ENCODE results near the gene PRKCH. TPM values are rescaled to one million over a fixed set of nuclear protein-coding genes. Genes with fewer than 3 reads are reported as not detected.

The PRKCH gene
- total RNA-seq, 1 experiment from 2014 or later = 5.2 TPM

GRCh38 chr14:61444215-61444768 lies 122.9 kb downstream of the PRKCH start:
- Histone ChIP-seq H3T11ph (ENCODE audit: low read length) (no peak overlapping the region), H3K23me2 (ENCODE audit: insufficient read length, low read depth, low read length, poor library complexity, severe bottlenecking) (no peaks in the 10 kb centered on the region), H2BK20ac (ENCODE audit: low read depth, low read length, poor library complexity, severe bottlenecking) (no peak overlapping the region), H3K4me2 (ENCODE audit: insufficient read depth, insufficient read length, low read length) (no peak overlapping the region), H3K9ac (ENCODE audit: extremely low read depth, insufficient read length, low read length) (no peak overlapping the region), H4K20me1 (ENCODE audit: control insufficient read depth, insufficient read depth, insufficient read length) (no peaks in the 10 kb centered on the region), H4K91ac (ENCODE audit: insufficient read length, low read depth, low read length) (no peak overlapping the region), H2BK120ac (ENCODE audit: low read depth, low read length, poor library complexity, severe bottlenecking) (no peak overlapping the region), H2AFZ (ENCODE audit: low read length) (no peak overlapping the region), H3K4me1 (ENCODE audit: insufficient read depth, low read length) (peaks cover 6% of the 10 kb centered on the region; the same call in 1 of the 2 replicates), H2BK5ac (ENCODE audit: insufficient read length, low read length) (no peak overlapping the region), H3K9me3 (ENCODE audit: control insufficient read depth, low read depth, low read length) (no peaks in the 10 kb centered on the region), H3K14ac (ENCODE audit: insufficient read depth, low read length) (no peak overlapping the region), H2AK5ac (ENCODE audit: insufficient read length, low read length) (no peak overlapping the region), H4K5ac (ENCODE audit: insufficient read length, low read depth, low read length) (no peak overlapping the region), H4K8ac (replicated peaks; ENCODE audit: insufficient read length, low read depth, low read length) (no peak overlapping the region), H3K79me2 (ENCODE audit: insufficient read depth, low read length) (no peaks in the 10 kb centered on the region), H3K27ac (ENCODE audit: insufficient read length, low read depth, low read length) (no peak overlapping the region), H3K27me3 (ENCODE audit: insufficient read depth, low read length) (no peaks in the 10 kb centered on the region), H3K23ac (ENCODE audit: insufficient read length, low read depth, low read length) (no peak overlapping the region), H3K4ac (ENCODE audit: low read depth, low read length) (no peak overlapping the region), H3K79me1 (ENCODE audit: insufficient read depth, low read depth, low read length, poor library complexity, severe bottlenecking) (no peaks in the 10 kb centered on the region), H2BK15ac (ENCODE audit: low read depth, low read length) (no peak overlapping the region), H3K56ac (ENCODE audit: insufficient read length, low read depth, low read length) (no peak overlapping the region), H3K18ac (ENCODE audit: insufficient read length, low read depth, low read length) (no peak overlapping the region), H2BK12ac (ENCODE audit: insufficient read length, low read depth, low read length) (no peak overlapping the region)
- WGBS (ENCODE audit: extremely low coverage, insufficient read length, low lambda C conversion rate) = no CpG with 5 or more reads among the region's 5 CpGs
- no peaks in the 10 kb centered on the region for H3K9me3 Mint-ChIP-seq
- DNase-seq = no peak
- H3K4me1 Mint-ChIP-seq = peaks cover 8% of the 10 kb centered on the region in 2 experiments
- H3K27me3 Mint-ChIP-seq (ENCODE audit: low read depth) = no peaks in the 10 kb centered on the region
- no peak overlapping the region for H3K4me3 Mint-ChIP-seq
- no peaks in the 10 kb centered on the region for H3K36me3 Mint-ChIP-seq (ENCODE audit: insufficient read depth in 1 of 3, low read depth in 3 of 3)
- TF ChIP-seq, protein P1, sequence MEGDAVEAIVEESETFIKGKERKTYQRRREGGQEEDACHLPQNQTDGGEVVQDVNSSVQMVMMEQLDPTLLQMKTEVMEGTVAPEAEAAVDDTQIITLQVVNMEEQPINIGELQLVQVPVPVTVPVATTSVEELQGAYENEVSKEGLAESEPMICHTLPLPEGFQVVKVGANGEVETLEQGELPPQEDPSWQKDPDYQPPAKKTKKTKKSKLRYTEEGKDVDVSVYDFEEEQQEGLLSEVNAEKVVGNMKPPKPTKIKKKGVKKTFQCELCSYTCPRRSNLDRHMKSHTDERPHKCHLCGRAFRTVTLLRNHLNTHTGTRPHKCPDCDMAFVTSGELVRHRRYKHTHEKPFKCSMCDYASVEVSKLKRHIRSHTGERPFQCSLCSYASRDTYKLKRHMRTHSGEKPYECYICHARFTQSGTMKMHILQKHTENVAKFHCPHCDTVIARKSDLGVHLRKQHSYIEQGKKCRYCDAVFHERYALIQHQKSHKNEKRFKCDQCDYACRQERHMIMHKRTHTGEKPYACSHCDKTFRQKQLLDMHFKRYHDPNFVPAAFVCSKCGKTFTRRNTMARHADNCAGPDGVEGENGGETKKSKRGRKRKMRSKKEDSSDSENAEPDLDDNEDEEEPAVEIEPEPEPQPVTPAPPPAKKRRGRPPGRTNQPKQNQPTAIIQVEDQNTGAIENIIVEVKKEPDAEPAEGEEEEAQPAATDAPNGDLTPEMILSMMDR (conservative IDR thresholded peaks at IDR 0.05) = no peak
- no peak overlapping the region for H3K27ac Mint-ChIP-seq
